Measurements from ENCODE around the gene TUBA4A. TPM values are rescaled to one million over a fixed set of nuclear protein-coding genes. Genes with fewer than 3 reads are reported as not detected.

The TUBA4A gene
- total RNA-seq, 2 experiments from 2014 or later, result 96.0 to 186 TPM

DNA sequence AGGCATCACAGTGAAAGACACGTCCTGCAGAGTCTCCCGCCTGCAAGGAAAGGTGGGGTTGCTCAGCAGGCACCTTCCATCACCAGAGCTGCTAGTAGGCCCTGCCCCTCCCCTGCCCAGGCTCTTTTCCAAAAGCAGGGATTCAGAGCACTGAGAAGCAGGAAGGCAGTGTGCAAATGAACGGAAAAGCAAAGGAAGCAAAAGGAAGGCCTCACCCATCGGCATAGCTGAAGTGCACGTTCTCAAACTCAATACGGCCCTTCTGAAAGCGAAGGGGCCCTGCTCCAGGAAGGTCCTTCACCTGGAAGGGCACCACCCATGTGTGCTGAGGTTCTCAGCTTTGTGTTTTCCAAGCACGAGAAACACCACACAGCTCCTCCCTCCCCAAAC lies 40.7 kb downstream of the TUBA4A start:
- peaks cover 7% of the 10 kb centered on the region for H3K4me1 ChIP-seq (ENCODE audit: insufficient read depth, low read length, poor library complexity, severe bottlenecking)
- H3K4me3 ChIP-seq (ENCODE audit: low read depth, low read length, poor library complexity, severe bottlenecking), result no peak overlapping the region
- H3K9me2 ChIP-seq (ENCODE audit: insufficient read depth, low read length), result no peaks in the 10 kb centered on the region
- no peak overlapping the region for H2AFZ ChIP-seq (ENCODE audit: low read length)
- H3K9me3 ChIP-seq (ENCODE audit: low read length), result no peaks in the 10 kb centered on the region
- POLR2A ChIA-PET, result interaction anchor here (0.5 to 0.7 kb wide), 3 partner anchors 16 to 40 kb away, joined by 3 read pairs; partner anchors contain the start of genes ATG9A and TUBA4B
- no peaks in the 10 kb centered on the region for H4K20me1 ChIP-seq (ENCODE audit: insufficient read depth, low read length)
- H3K4me2 ChIP-seq (ENCODE audit: low read length), result no peak overlapping the region
- DNase-seq (ENCODE audit: low spot score), result no peak
- peaks cover 45% of the 10 kb centered on the region for H3K36me3 ChIP-seq (ENCODE audit: insufficient read depth, low read length)
- H3K79me2 ChIP-seq (ENCODE audit: insufficient read depth, low read depth, low read length), result no peaks in the 10 kb centered on the region
- CTCF ChIA-PET (ENCODE audit: unreplicated experiment), result no interaction called here
- H3K27ac ChIP-seq (ENCODE audit: low read depth, low read length, poor library complexity, severe bottlenecking), result no peak overlapping the region
- intact Hi-C loops (cut with micrococcal nuclease; ENCODE audit: unreplicated experiment), result no loop called here
- no TSS peak for BruUV-seq (replicated peaks)
- TF ChIP-seq CTCF (conservative IDR thresholded peaks at IDR 0.05; ENCODE audit: low read length), result no peak
- no peak for TF ChIP-seq EZH2phosphoT487 (IDR thresholded peaks at IDR 0.05; ENCODE audit: borderline replicate concordance, low read depth, low read length)

DNA sequence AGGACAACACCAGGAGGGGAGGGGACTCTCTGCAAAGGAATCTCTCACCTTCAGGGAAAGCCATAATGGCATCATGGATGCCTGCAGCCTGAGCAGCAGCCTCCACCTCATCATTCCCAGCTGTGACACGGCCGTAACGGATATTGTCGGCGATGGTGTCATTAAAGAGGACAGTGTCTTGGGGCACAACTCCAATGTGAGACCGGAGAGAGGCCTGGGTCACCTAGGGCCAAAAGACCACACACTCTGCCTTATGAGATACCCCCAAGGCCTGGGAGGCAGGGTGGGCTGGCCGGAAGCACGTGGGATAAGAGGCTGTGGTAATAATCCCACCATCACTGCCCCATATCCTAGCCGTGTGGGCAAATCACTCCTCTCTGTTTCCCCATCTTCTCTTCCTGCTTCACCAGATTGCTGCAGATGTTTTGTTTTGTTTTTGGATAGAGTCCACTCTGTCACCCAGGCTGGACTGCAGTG lies 42.8 kb downstream of the TUBA4A start:
- peak overlapping the region; percentile 13 for H3K27ac ChIP-seq (ENCODE audit: low read depth, low read length, poor library complexity, severe bottlenecking)
- no peaks in the 10 kb centered on the region for H4K20me1 ChIP-seq (ENCODE audit: insufficient read depth, low read length)
- peaks cover 52% of the 10 kb centered on the region for H3K36me3 ChIP-seq (ENCODE audit: insufficient read depth, low read length)
- H3K4me1 ChIP-seq (ENCODE audit: insufficient read depth, low read length, poor library complexity, severe bottlenecking), result peaks cover 13% of the 10 kb centered on the region
- intact Hi-C loops (cut with micrococcal nuclease; ENCODE audit: unreplicated experiment), result loop anchor here (1.0 kb wide), 1 partner anchor 51 kb away; the partner anchor contains the start of gene NHEJ1
- no peak overlapping the region for H3K4me2 ChIP-seq (ENCODE audit: low read length)
- H2AFZ ChIP-seq (ENCODE audit: low read length), result no peak overlapping the region
- DNase-seq (ENCODE audit: low spot score), result no peak
- CTCF ChIA-PET (ENCODE audit: unreplicated experiment), result interaction anchor here (0.8 kb wide), 1 partner anchor 84 kb away, joined by 4 read pairs; no protein-coding TSS in a partner anchor
- no TSS peak for BruUV-seq (replicated peaks)
- no peak overlapping the region for H3K4me3 ChIP-seq (ENCODE audit: low read depth, low read length, poor library complexity, severe bottlenecking)
- peaks cover 4% of the 10 kb centered on the region; the same call in 1 of the 2 replicates for H3K79me2 ChIP-seq (ENCODE audit: insufficient read depth, low read depth, low read length)
- no peaks in the 10 kb centered on the region for H3K9me2 ChIP-seq (ENCODE audit: insufficient read depth, low read length)
- H3K9me3 ChIP-seq (ENCODE audit: low read length), result no peaks in the 10 kb centered on the region
- POLR2A ChIA-PET, result interaction anchor here (0.7 kb wide), 2 partner anchors 28 to 56 kb away, joined by 5 read pairs; no protein-coding TSS in a partner anchor
- TF ChIP-seq EZH2phosphoT487 (IDR thresholded peaks at IDR 0.05; ENCODE audit: borderline replicate concordance, low read depth, low read length) (no peak), CTCF (conservative IDR thresholded peaks at IDR 0.05; ENCODE audit: low read length) (no peak)

DNA sequence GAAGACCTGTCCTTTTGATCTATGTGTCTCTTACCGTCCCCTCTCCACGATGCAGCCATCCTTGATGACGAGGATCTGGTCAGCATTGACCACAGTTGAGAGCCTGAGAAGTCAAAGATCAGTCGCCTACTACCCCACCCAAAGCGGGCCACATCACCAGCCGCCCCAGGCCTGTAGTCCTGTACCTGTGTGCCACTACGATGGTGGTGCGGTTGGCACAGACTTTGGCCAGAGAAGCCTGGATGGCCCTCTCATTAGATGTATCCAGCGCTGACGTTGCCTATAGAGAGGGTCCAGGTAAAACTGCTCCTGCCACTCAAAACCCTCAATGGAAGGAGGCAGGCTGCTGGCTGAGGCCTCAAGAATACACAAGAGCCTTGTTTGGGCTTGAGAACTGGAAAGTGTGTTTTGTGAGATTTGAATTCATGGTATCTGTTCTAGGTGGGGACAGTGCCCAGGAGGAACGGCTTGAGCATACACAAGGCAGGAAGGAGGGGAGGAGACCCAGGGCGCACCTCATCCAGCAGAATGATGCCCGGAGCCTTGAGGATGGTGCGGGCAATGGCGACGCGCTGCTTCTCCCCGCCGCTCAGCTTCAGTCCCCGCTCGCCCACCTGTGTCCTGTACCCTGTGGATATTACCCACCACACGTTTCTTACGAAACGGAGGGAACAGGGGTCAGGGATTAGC lies 43.4 kb downstream of the TUBA4A start:
- Histone ChIP-seq H3K36me3 (ENCODE audit: insufficient read depth, low read length) (peaks cover 52% of the 10 kb centered on the region), H3K9me3 (ENCODE audit: low read length) (no peaks in the 10 kb centered on the region), H4K20me1 (ENCODE audit: insufficient read depth, low read length) (no peaks in the 10 kb centered on the region), H2AFZ (ENCODE audit: low read length) (no peak overlapping the region), H3K9me2 (ENCODE audit: insufficient read depth, low read length) (no peaks in the 10 kb centered on the region), H3K4me3 (ENCODE audit: low read depth, low read length, poor library complexity, severe bottlenecking) (no peak overlapping the region), H3K79me2 (ENCODE audit: insufficient read depth, low read depth, low read length) (peaks cover 4% of the 10 kb centered on the region; the same call in 1 of the 2 replicates), H3K27ac (ENCODE audit: low read depth, low read length, poor library complexity, severe bottlenecking) (no peak overlapping the region), H3K4me1 (ENCODE audit: insufficient read depth, low read length, poor library complexity, severe bottlenecking) (peaks cover 17% of the 10 kb centered on the region), H3K4me2 (ENCODE audit: low read length) (no peak overlapping the region)
- no peak for DNase-seq (ENCODE audit: low spot score)
- intact Hi-C loops (cut with micrococcal nuclease; ENCODE audit: unreplicated experiment), result no loop called here
- ChIA-PET CTCF (ENCODE audit: unreplicated experiment) (no interaction called here), POLR2A (no interaction called here)
- no TSS peak for BruUV-seq (replicated peaks)
- TF ChIP-seq EZH2phosphoT487 (IDR thresholded peaks at IDR 0.05; ENCODE audit: borderline replicate concordance, low read depth, low read length) (no peak), CTCF (conservative IDR thresholded peaks at IDR 0.05; ENCODE audit: low read length) (no peak)

Measured in OCI-LY7 (cell line).